Stimulated activated CD8-positive, alpha-beta memory T cell treated with anti-CD3 and anti-CD28 coated beads, Interleukin-2, amount 100 ng/mL, for 1 hour (primary cell): Measurements from ENCODE around the gene UBALD2.
"Not testable (repeated sequence)": the region's sequence is repeated elsewhere in the genome, so short reads cannot be mapped to it uniquely, and the experiment has no call there.

ENCODE experiments used
- DNase-seq, 2 donors: peaks; one replicate each; pipeline ENCODE4 v3.0.0-alpha.2; 2020; ENCODE audit warnings: low read depth in 2 of 2

UBALD2 gene

DNA sequence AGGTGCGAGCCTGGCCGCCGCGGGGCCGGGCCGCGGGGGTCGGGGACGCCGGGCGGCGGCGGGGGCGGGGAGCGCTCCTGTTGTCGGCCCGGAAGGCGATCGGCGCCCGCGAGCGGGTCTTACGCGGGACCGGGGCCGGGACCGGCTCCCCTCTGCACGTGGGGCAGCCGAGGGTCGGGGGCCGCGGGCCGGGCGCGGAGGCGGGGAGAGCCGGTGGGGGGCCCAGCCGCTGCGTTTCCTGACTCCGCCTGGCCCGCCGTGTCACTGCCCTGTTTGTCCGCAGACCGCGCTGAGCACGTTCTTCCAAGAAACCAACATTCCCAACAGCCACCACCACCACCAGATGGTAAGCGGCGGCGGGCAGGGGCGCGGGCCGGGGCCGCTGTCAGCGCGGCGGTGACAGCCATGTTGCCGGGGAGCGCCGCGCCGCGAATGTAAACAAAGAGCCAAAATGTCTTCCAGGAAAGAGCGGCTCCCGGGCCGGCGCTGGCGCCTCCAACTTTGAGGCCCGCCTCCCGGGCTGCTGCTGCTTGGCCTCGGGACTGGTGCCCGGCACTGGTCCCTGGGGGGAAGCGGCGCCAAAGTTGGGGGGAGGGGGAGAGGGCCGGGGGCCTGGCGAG is 586 bp downstream of the UBALD2 start:
- DNase-seq: no peak

DNA sequence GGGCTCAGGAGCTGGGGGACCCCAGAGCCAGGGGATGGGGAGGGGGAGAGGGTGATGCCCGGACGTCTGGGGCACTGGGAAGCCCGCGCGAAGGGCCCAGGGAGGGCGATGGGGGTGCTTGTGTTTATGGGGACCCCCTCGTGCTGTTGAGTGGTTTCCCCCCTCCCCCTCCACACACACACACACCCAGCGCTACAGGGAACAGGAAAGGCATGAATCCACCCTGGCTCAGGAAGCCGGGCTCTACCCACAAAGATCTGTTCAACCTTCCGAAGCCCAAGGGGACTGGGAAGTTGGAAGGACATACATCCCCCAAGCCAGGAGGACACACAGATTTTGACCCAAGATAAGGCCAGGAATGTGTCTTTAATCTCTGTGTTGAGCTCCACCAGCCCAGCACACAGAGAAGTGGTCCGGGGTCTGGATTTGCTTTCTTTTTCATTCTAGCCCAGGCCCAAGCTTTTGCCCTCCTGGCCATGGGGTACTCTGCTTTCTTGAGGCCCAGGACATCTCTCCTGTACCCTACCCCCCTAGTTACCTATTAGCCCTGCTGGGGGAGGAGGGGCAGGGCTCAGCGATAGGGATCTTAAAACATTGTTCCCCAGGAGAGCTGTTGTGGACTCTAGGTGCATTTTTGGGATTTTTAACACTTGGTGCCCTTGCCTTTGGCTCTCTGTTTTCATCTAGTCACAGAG is 1.2 kb downstream of the UBALD2 start:
- no peak for DNase-seq

DNA sequence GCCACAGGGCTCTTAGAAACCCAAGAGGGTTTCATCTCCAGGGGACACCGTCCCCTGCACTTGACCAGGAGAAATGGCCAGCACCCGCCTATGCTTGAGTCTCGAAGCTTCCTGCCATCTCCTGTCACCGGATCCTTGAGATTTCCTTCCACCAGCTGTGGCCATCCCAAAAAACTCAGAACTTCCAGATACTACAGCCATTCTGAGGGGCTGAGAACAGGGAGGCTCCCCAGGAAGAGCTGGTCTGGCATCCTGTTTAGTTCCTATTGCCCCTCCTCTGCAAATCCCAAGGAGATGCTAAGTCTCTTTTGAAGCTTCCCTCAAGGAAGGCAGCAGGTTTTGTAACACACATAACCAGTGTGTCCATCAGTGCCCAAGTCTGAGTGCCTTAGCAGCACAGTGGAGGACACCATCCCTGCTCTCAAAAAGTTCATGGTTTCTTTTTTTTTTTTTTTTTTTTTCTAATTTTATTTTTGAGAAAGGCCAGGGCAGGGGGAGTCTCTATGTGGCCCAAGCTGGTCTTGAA is 2.0 kb downstream of the UBALD2 start:
- DNase-seq: no peak

DNA sequence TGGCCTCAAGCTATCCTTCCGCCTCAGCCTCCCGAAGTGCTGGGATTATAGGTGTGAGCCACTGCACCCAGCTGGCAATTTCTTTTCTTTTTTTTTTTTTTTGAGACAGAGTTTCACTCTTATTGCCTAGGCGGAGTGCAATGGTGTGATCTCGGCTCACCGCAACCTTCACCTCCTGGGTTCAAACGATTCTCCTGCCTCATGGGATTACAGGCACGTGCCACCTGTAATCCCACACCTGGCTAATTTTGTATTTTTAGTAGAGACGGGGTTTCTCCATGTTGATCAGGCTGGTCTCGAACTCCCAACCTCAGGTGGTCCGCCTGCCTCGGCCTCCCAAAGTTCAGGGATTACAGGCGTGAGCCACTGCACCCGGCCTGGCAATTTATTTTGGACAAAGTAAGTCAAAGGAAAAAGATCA is 2.4 kb downstream of the UBALD2 start:
- DNase-seq: not testable (repeated sequence)

DNA sequence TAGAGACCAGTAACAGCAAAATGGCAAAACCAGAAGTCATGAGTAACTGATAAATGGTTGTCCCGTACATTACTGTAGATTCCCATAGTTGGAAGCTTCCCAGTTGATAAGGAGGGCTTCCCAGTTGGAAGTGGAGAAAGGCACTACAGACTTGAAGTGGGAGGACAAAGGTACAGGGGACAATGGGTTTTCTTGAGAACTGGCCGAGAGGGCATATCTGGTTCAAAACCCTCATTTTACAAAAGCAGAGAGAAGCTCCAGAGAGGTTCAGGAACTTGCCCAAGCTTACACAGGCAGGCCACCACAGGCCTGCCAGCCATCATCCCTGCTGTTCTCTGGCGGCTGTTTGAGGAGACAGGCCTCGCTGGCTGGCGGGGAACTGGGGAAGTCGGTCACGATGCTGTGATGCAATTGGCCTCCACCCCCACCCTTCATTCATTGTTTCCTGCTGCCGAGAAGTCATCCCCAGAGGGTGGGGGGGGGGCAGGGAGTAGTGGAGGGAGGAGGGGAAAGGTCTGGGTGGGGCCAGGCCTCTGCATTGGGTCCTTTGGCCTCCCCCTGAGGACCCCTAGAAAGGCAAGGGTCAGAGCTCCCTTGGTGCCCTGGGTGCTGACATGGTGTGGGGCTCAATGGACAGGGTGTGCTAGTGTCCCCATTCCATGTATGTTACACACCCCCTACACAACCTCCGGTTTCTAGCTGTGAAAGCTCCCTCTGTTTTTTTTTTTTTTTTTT is 3.0 kb downstream of the UBALD2 start:
- DNase-seq: peak in 1 of 2 donors; percentile 38

DNA sequence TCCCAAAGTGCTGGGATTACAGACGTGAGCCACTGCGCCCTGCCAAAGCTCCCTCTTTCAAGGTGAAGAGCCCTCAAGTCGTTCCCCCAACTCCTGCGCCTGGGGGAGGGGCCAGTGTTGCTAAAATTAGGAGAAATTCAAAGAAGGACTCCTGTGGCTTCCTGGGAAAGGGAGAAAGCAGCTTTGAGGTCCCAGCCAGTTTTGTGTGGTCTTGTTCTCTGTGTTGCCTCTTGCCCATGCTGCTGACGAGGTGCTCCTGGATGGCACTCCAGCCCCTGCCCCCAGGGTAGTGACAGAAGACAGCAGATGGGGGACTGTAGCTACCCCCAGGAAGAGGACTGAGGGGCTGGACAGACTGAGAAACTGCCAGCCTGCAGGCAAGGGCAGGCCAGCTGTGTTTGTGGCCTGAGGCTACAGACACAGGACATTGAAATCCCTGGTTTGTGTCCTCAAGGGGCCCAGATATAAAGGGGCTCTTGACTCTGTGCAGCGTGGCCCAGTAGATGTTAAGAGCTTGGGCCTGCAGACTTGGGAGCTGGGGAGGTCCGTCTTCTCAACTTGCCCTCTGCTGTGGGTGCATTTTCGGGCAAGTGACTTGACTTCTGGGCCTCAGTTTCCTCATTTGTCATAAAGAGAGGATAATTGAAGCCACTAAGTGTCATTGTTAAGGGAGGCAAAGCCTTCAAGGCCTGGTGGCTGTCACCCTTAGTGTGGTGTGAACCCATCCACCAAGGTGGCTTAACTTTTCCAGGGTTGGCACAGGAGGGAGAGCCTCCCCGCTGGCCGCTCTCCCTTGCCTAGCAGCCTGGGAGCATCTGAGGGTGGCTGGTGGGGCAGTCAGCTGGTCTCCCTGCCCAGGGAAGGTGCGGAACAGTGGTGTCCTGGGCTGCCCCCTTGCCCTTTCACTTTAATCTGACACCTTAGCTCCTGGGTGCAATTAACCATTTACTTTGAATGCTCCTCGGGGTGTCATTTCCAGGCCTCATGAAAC is 4.1 kb downstream of the UBALD2 start:
- DNase-seq: no peak

DNA sequence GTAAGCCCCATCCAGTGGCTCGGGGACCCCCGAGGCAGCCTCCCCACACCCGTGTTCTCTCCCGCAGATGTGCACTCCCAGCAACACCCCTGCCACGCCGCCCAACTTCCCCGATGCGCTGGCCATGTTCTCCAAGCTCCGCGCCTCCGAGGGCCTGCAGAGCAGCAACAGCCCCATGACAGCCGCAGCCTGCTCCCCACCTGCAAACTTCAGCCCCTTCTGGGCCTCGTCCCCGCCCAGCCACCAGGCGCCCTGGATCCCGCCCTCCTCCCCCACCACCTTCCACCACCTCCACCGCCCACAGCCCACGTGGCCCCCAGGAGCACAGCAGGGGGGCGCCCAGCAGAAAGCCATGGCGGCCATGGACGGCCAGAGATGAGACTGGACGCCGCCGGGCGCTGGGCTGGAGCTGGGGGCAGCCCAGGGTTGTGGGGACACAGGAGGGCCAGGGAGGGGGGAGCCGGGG is 5.0 kb downstream of the UBALD2 start:
- no peak for DNase-seq

DNA sequence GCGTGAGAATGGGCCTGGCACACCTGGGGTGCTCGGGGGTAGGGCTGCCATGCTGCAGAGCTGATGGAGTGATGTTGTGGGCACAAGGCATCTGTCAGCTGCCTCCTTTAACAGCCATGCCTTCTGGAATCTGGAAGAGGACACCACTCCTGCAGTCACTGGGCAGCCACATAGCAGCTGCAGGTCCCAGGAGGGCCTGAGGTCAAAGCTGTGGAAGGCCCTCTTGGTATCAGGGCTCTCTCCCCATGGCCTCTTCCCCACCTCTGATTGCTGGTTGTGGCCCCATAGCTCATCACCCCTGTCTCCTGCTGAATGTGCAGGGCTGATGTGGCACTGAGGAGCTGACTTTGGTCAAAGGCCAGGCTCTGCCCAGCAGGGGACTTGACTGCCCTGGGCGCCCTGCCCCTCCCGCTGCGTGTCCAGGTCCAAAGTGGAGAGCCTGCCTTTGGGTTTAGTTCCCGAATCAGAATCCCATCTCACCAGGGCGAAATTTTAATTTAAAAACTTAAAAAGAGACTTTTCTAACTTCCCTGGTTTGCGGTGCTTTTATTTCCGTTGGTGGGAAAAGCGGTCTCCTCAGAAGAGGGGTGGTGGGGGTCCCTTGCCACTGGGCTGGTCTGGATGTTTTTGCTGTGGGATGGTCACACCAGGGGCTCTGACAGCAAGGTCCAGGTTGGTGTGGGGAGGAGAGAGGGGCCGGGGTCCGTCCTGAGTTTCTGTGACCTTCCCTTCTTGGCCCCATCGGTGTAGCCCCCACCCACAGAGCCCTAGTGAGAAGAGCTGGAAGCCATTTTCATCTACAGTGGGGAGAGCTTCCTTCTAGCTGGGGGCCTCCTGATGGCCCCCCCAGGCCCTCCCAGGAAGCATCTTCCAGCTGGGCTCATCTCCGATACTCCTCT is 5.9 kb downstream of the UBALD2 start:
- no peak for DNase-seq

DNA sequence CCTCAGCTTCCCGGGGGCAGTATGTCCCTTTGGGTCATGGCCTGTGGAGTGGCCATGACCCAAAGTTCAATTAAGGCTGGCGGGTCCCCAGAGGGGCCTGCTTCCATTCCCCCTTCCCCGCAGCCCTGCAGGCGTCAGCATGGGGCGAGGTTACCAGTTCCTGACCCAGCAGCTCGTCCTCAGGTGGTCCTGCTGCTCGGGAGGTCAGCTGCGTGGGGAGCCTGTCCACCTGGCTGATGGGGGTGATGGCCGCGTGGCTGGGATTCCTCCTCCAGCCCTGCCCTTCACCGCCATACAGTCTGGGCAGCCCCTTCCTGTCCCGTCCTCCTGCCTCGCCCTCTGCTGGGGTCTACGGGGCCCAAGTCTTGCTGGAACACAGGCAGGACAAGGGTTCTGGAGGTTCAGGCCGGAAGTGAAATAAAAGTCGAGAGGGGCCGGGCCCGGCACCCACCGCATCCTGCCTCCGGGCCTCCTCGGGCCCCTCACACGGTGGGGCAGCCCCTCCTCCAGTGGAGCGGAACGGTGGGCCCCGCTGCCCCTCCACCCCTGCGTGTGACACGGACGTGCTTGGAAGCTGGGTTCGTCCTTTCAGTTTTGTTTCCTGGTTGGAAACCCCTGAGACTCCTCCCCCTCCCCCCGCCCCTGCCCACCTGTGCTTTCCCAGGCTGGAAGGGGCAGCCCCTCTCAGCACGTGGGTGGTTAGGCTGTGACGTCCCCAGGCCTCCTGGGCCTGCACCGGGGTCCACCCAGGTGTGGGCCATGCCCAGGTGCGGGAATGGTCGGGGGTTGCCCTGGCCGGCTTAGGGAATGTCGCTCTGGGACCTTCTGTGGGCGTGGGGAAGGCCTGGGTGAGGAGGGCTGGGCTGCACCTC is 6.8 kb downstream of the UBALD2 start:
- DNase-seq: no peak

DNA sequence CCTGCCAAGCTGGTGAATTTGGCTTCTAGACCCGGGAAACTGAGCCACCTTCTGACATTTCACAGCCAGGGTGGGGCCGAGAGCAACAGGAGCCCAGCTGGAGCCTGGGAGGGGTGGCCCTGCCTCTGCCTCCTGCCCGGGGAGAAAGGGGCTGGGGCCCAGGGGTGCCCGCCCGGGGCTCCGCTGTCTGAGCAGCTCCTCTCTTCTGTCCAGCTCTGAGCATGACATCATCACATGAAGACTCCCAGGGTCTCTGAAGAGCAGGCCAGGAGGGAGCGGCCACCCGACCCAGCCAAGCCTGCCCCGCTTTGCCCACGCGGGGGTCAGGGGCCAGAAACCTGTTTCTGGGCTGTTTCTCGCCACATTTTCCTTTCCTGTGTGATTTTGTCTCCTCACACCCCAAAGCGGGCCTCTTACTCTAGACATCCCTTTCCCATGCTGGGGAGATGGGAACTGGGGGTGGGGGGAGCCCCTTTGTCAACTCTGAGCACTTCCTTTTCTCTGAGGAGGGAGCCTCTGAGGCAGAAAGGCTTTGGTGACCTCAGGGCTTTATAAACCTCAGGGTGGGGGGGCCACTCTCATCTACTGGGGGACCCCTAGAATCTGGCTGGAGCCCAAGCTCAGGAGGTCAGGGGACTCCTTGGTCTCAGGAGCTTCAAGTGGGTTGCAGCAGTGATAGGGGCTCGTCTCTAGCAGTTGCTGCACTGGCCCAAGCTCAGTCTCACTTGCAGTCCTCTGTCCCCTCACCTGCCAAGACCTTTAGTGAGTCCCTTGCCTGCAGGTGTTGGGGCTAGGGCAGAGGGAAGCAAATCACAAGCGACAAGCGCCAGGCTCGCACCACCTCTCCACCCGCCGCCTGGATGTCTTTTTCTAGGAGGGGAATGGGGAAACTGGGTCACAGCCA is 7.6 kb downstream of the UBALD2 start:
- no peak for DNase-seq

DNA sequence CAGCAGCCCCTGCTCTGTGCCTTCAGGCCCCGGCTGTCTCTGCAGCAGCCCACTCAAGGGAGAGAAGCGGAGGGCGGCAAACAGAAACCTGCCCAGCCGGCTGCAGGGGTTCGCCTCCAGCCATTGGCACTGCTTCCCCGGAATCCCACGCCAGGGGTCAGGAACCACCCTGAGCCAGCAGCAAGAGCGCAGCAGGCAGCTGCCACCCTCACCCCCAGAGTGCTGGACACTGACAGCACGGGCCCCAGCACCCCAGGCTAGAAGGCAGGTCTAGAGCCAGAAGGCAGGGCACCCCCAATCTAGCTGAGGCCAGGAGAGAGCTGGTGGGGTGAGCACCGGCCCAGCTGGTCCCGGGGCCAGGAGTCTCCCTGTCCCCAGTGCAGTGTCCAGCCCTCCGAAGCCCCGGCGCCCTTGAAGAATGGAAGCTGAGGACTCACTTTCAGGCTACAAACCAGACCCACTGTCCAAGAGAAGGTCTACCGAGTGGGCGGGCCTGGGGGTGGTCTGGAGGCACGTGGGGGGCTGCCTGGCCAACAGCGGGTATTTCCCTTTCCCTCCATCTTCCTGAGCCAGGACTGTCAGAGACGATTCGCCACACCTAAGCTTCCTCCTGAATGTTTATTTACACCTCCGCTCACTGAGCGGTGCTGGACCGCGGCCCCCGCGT is 8.4 kb downstream of the UBALD2 start:
- no peak for DNase-seq

DNA sequence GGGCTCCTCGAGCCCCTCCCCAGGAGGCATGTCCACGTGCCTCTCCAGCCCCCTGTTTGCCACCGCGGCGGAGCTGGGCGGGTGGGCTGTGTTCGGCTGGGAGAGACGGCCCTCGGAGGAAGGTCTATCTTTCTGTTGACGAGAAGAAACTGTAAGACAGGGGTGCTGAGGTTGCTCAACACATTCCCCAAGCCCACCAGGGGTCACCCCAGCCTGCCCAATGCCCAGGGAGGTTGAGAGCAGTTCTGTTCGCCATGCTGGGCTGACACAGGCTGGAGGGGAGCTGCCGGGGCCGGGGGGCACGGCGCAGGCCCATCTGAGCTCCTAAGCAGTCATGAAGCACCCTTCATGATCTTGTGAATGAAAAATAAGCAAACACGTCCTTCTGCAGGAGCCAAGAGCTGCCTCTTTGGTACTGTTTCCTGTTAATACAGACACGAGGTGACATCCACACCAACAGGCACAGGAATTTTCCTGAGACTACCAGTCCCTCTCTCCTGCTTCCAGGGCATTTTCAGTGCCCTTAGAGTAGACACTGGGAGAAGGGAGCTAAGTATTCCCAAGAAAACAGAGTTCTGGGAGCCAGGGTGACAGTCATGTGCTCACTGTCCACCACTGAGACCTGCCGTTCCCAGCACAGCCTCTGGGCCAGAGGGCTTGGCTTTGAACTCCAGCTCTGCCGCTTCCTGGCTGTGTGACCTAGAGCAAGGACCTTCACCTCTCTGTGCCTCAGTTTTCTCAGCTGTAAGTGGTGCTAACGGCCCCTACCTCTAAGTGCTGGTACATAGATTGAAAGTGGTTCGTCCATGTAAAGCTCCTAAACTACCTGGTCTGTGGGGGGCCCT is 9.2 kb downstream of the UBALD2 start:
- no peak for DNase-seq

DNA sequence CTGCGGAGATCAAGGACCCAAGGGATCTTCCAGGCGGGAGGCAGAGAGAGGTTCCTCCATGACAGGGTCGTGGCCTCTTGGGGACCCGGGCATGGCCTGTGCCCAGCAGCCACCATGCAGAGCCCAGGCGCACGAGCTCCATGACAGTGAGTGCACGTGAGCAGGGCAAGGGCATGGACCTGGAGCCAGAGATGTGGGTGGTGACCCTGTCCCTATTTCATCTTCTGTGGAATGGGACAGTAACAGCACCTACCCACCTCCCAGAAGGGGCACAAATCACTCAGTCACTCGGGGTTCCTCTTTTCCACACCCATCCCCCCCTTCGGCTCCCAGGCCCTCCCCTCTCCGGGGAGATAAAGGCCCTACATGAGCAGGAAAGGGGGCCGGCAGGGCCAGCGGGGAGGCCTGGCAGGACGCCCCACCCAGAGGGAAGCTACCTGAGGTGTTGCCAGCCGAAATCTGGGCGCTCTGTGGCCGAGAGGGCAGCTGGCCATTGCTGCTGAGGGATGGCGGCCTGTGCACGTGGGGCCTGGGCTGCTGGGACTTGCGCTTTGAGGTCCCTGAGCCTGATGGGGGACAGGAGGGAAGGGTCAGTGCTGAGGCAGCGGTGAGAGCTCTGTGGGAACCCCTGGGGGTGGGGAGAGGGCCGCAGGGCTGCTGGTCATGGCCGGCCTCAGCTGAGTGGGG is 10.4 kb downstream of the UBALD2 start:
- DNase-seq: no peak

DNA sequence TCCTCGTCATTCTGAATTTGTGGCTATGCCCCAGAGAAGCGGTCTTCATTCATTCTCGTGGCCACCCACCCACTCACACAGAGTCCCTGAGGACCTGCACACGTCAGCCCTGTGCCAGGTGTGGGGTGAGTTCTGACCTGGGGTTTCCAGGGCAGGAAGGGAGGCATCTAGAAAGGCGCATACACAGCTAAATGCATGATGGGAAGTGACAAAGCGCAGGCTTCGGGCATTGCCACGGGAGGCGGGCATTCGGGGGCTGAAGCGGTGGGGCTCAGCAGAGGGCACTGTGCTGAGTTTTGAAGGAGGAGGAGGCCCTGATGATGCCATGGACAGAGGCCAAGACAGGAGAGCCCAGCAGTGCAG is 10.9 kb downstream of the UBALD2 start:
- DNase-seq: no peak

DNA sequence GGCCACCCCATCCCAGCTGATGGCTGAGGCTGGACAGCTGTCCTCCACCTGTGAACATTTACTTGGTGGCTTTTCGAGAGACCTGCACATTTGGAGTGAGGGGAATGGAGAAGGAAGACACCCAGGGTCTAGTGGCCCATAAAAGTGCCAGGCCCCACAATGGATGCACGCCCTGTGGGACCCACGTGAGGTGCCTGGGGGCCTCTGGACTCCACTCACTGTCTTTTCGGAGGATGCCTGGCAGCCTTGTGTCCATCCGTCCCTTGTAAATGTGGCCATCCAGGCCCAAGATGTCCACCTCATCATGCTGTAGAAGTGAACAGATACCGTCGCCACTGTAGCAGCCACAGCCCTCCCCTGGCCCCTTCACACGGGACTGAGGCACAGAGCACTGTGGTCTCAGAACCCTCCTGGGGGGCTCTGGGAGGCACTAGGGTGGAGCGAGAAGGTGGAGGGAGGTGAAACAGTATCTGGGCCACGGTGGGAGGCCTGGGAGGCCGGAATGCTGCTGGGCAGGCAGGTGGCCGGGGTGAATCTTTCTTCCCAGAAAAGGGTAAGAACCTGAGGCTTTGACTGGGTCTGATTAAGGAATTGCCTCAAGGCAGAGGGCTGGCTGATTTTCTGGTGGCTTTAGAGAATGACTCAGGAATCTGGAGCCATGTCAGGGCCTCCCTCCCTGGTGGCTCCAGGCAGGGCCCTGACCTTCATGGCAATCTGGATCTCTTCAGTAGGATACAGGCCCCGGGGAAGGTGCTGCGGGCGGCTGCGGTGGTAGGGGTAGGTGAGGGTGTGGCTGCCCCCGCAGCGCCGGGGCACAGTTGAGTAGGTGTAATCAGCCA is 11.5 kb downstream of the UBALD2 start:
- no peak for DNase-seq
